Midbrain (tissue), 1 donor: ENCODE measurements around the gene SMCP.
A peak's percentile ranks its signal among the peaks of the same experiment; 100 is the strongest.

Source experiments
- DNase-seq: peaks from one replicate; lab custom pipeline; 2025; lab: John Stamatoyannopoulos, UW

SMCP gene, protein sequence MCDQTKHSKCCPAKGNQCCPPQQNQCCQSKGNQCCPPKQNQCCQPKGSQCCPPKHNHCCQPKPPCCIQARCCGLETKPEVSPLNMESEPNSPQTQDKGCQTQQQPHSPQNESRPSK

GRCh38 chr1:152878042-152878441, at the start of gene SMCP:
SMCP (plus strand) TSS chr1:152878322; CDS start chr1:152884423, 6,101 bp downstream.
- DNase-seq: no peak

- DNase-seq: no peak
Observed at GRCh38 chr1:152836870-152837269, 41.3 kb upstream of the SMCP start.

GRCh38 chr1:152842556-152842955, 35.6 kb upstream of the SMCP start, which contains the start of gene LCE6A:
LCE6A (plus strand) TSS chr1:152842856; CDS start chr1:152843521, 665 bp downstream.
- DNase-seq: no peak

DNA sequence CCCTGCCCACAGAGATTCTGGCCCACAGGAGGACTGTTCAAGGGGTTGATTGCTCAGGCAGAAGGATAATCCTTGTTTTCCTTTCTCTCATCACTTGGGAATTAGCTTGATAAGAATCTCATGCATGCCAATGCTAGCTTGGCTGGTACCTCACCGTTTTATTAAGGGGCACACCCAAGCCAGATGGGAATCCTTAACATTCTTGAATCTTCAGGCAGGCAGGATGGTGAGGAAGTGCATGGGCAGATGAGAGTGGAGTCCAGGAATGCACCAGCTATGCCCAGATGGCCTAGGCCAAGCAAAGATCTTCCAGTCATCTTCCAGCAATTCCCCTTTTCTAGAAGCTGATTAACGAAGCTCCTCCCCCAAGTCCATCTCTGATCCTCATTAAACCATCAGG, 22.5 kb upstream of the SMCP start:
- DNase-seq: no peak

- no peak for DNase-seq
Observed at GRCh38 chr1:152858062-152858461, 20.1 kb upstream of the SMCP start.

DNA sequence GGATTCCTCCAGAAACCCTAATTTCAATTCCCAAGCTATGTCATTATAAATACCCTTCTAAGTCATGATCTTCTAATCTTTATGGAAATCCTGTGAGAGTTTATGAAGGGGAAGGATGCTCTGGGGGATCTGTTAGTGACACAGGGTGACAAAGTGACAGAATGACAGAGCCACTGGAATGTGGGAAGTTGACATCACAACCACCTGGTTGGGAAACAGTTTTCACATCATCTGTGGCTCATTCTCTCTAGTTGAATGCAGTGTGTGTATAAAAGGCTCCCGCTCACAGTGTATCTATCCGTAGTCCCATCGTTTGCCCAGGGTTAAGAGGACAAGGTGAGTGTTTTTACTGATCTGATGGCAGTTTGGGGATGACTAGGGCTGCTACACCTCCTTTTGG, 18.4 kb upstream of the SMCP start, which contains the start of gene LCE7A:
Gene LCE7A (plus strand): TSS at position 301 of the 400 bp plus-strand sequence. CDS start 702 bp downstream, outside the sequence.
- no peak for DNase-seq

GRCh38 chr1:152860129-152860528, 18.0 kb upstream of the SMCP start:
- DNase-seq: no peak

- DNase-seq: no peak
Observed at GRCh38 chr1:152861374-152861773, 16.7 kb upstream of the SMCP start.

- no peak for DNase-seq
Observed at GRCh38 chr1:152864443-152864842, 13.7 kb upstream of the SMCP start.

GRCh38 chr1:152866321-152866720, 11.8 kb upstream of the SMCP start:
- no peak for DNase-seq

DNA sequence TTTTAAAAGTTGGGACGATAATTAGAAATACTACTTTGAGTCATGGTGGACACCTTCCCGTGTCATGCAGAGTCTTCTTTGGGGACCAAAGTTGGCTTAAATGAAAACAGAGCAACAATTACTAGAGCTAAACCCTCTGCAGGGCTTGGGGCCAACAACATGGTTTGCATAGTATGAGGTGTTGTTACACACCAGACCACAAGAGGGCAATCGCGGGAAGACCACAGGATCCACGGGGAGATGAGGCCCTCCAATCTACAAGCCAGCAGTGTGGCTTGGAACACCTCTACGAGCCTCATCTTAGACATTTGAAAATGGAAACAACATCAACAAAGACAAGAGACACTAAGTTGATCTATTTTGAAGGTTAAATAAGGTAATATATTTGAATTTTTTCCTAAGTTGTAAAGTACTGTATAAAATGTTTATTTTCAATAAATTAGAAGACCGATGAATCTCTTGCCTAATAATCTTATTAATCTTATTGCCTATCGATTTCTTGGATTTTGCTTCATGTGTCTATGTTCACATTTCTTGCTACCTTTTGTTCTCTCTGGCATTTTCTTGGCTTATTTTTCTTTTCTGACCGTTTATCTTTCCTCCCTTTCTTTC, 8.2 kb upstream of the SMCP start:
- DNase-seq: peak; percentile 72

- no peak for DNase-seq
Observed at GRCh38 chr1:152870831-152871730, 7.0 kb upstream of the SMCP start.

GRCh38 chr1:152871731-152872126, 6.4 kb upstream of the SMCP start:
- DNase-seq: no peak

- DNase-seq: no peak
Observed at GRCh38 chr1:152873495-152873894, 4.6 kb upstream of the SMCP start.

DNA sequence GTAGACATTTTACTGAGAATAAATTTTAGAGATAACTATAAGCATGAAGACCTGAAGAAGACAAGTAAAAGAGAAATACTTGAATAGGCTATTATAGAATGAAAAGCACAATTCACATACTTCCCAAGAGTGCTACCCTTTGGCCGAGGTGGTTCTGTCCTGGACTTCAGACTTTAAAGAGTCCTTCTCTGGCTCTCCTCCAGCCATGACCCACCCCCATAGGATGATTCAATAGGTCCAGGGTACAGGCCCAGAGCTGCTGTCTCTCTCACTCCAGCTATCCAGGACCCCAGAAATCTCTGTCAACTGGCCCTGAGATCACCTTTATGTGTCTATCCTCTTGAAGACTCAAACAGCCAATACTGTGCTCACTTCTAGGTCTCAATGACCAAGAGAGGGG, 1.3 kb upstream of the SMCP start:
- DNase-seq: no peak

- no peak for DNase-seq
Observed at GRCh38 chr1:152879559-152880198, 1.6 kb downstream of the SMCP start.

- no peak for DNase-seq
Observed at GRCh38 chr1:152880316-152880715, 2.2 kb downstream of the SMCP start.

GRCh38 chr1:152880907-152881306, 2.8 kb downstream of the SMCP start:
- DNase-seq: no peak

DNA sequence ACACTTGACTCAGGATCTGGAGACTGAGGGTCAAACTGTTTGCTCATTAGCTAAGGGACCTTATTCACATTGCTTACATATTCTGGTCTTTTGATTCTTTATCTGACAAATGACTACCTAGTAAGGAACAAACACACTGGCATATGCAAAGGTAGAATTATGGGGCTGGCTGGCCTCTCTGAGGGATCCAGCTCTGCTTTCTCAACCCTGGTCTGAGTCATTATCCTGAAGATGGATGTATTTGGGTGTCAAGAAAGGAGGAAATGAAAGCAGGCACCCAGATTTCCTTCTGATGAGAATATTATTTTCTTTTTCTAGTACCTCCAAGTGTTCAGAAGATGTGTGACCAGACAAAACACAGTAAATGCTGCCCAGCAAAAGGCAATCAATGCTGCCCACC, 6.0 kb downstream of the SMCP start:
- no peak for DNase-seq

DNA sequence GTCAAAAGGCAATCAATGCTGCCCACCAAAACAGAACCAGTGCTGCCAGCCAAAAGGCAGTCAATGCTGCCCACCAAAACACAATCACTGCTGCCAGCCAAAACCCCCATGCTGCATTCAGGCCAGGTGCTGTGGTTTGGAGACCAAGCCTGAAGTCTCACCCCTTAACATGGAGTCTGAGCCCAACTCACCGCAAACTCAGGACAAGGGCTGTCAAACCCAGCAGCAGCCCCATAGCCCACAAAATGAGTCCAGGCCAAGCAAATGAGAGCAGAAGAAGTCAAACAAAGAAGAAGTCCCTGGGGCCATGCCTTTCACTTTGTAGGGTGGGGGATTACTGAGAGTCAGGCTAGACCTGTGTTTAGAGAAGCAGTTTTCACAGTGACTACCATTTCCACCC, 6.4 kb downstream of the SMCP start:
- no peak for DNase-seq

DNA sequence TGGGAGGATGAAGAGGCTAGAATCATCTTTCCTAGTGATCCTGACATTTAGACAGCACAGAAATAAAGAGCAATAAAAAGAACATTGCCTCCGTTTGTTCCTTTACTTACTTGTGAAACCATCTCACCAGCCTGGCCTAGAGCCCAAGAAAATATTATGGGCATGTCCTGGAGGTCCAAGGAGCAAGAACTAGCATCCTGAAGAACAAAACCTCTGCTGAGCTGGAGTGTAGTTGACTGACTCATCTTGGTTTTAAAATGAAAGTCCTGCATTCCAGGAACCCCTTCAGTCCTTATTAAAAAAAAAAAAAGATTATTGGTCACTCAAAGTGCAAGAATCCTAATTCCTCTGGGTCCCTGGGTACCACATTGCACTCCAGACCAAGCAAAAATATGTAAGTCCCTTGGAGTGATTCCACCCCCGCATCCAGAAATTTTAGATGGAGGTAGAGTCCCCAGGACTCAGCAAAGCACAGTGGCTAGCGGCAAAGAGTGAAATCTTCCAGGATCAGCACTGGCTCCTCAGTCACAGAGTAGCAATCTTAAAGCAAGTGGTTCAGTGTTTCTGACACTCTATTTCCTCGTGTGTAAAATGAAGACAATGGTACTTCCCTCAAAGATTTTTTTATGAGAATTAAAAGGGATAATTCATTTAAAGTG, 7.0 kb downstream of the SMCP start:
- DNase-seq: no peak

- no peak for DNase-seq
Observed at GRCh38 chr1:152886085-152886484, 8.0 kb downstream of the SMCP start.
